HG03558 (cell line): Measurements from ENCODE around the gene ZNF518B.
A peak's percentile ranks its signal among the peaks of the same experiment; 100 is the strongest.
"Not testable (repeated sequence)": the region's sequence is repeated elsewhere in the genome, so short reads cannot be mapped to it uniquely, and the experiment has no call there.

ENCODE experiments used
- ATAC-seq: cut with Tn5 transposase; IDR thresholded peaks from one replicate; pipeline ENCODE4 v1.9.1; 2021; ENCODE audit warnings: moderate number of reproducible peaks; ENCODE audit not compliant: unreplicated experiment; ENCODE audit errors: extremely low read depth

ZNF518B gene

DNA sequence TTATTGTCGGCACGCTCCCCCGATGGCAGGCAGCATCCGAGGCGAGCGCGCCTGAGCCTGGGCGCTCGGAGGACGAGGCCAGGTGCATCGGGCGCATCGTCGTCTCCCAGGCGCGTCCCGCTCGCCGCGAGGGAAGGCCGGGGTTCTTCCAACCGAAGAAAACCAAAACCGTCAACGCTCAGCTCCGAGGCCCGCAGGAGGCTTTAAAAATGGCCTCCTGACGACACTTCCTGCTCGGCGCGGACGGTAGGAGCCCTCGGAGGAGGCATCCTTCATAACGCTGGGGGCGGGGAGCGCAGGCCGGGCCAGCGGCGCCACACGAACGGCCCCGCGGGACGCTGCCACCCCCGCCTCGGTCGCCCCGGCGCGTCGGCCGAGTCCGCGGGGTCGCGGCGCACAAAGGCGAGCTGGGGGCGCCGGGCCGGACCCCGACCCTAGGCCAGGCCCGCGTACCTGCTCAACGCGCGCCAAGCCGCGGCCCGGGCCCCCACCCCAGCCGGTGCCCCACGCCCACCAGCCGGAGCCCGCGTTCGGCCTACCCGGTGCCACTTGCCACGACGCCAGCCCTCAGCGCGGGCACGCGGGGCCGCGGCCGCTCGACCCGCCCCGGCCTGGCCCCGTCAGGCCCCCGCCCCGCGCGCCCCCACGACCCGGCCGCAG is 501 bp downstream of the ZNF518B start:
- ATAC-seq = peak; percentile 27

DNA sequence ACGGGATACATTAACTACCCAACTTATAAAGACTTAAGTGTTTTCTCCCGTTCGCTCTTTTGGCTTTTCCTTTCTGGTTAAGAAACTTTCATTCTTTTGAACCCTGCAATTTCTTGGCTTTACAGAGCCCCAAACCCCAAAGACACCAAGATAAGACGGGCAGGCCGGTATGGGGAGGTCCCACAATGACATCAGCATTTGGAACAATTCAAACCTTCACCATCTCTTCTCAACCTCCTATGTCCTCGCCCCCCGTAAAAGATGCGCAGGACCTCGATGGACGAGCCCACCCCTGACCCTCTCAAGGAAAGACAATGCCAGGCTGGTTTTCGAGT is 999 bp downstream of the ZNF518B start:
- no peak for ATAC-seq

DNA sequence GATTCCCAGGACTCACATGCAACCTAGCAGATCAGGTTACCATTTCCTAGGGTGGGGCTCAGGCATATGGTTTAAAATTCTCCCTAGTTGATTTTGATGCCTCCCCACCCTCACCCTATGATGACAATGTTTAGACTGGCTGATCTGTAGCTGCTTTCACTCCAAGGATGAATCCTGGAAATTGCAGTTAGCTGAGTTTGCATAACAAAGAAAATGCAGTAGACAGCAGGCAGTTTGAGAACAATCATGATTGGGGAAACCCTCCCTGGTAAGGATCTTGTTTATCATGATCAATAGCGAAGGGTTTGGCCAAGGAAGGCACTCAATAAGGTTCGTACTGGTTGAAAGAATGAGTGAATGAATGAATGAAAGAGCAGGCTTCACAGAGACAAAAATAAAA is 2.1 kb downstream of the ZNF518B start:
- no peak for ATAC-seq

DNA sequence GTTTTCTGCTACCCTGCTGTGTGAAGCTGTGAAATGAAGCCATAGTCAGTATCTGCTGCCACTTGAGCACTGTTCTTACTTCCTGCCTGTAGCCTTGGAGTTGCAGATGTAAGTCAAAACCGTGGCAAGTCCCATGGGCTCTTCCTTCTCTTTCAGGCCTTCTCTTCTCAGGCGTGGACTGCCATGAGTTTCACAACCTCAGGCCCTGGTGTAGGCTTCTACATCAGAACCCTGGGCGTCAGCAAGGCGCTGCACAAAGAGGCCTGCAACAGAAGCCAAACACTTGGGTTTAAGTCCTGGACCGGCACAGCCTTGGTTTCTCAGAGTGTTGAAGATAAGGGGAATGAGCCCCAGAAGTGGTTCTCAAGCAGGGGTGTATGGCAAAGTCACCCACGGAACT is 2.5 kb downstream of the ZNF518B start:
- no peak for ATAC-seq

DNA sequence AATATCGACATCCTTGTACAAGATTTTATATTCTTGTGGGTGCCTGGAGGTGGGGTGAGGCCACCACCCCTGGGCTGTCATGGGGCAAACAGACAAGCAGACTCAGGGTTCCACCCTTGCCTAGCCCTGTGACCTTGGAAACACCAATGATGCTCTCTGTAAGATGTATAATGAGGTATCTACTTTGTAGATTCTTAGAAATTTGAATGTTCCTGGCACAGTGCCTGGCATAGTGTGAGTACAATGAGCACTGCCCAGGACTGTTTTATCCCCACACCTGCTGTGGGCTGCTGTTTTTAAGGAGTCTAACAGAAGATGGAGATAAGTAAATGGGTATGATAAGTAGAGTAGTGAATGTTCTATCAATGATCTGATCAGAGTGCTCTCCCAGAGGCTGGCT is 3.1 kb downstream of the ZNF518B start:
- ATAC-seq = no peak

DNA sequence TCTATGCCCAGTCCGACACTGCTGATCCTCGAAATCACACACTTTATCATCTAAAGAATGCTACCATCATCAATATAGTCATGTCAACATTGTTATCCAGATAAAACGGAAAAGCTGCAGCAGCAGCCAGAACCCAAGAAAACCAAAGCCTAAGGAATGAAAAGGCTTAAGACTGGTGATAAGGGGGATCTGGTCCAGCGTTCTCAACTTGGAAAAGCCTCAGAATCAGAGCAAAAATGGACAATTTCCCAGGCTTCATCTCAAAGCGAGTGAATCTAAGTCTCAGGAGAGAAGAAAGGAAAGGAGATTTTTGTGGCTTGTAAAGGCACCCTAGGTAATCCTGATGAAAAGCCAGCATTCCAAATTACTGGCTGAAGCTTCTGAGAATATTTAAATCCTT is 8.2 kb downstream of the ZNF518B start:
- no peak for ATAC-seq

DNA sequence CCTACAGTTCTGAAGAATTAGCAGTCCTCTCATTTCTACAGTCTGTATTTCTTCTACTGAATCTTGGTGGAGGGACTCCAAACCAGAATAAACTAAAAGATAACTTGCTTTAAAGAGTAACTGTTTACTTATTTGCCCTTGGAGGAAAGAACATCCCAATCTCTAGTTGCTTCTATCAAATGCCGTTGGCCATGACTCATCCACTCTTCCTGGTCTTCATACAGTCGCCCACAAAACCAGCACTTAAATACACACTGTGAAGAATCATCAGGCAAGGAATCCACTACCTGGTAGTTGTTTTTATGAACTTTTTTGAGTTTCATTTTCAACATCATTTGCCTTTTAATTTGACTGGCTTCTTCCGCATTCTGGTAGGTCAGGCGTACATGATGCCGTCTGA is 14.2 kb downstream of the ZNF518B start:
- ATAC-seq = no peak

DNA sequence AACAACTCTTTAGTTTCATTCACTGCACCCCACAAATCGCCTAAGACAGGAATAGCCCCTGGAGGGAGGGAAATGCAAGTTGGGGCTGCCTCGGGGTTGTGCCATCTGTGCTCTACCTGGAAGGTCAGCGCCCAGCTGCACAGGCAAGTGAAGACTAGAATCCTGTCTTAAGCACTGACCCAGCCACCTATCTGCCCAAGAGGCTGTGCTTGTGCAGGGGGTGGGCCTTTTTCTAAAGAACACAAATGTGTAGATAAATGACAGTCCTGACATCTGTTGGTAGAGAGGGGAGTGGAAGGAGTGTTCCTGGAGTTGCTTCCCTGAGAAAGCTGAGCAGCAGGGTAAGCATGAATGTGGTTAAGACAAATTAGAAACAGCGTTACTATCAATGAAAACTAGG is 15.7 kb downstream of the ZNF518B start:
- no peak for ATAC-seq

DNA sequence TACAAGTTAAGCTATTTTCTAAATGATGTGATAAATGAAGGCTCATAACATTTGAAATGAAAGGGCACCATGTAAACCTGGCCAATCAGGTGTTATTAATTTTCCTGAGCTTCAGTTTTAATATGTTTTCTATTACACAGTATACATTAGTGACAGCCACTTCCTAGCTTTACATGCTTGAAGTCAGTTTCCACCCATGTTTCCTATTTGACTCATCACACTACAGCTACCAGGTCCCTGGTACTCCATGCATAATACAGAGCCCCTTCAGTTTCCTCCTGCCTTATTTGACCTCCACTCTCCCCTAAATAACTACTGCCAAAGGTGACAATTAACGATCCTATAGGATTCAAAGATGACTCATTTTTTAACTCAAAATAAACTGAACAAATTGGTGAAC is 18.3 kb downstream of the ZNF518B start:
- ATAC-seq = no peak

DNA sequence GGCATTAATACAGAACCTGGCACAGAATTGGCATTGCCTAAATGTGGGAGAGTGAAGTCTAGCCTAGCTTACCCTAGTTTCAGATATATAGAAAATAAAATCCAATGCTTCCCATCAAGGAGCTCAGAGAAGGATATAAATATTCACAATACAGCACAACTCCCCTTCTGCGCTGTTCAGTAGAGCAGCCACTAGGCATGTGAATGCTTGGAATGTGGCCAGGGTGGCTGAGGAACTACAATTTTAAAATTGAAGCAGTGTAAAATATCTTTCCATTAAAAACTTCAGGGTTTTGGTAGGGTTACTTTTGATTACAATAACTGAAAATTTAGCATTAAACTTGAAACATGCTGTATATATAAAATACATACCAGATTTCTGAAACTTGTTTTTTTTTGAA is 19.5 kb downstream of the ZNF518B start:
- no peak for ATAC-seq

DNA sequence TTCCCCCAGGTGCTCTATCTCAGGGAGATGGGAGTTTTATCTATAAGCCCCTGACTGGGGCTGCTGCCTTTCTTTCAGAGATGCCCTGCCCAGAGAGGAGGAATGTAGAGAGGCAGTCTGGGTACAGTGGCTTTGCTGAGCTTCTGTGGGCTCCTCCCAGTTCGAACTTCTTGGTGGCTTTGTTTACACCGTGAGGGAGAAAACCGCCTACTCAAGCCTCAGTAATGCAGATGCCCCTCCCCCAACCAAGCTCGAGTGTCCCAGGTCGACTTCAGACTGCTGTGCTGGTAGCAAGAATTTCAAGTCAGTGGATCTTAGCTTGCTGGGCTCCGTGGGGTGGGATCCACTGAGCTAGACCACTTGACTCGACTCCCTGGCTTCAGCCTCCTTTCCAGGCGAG is 29.5 kb downstream of the ZNF518B start:
- ATAC-seq = not testable (repeated sequence)

DNA sequence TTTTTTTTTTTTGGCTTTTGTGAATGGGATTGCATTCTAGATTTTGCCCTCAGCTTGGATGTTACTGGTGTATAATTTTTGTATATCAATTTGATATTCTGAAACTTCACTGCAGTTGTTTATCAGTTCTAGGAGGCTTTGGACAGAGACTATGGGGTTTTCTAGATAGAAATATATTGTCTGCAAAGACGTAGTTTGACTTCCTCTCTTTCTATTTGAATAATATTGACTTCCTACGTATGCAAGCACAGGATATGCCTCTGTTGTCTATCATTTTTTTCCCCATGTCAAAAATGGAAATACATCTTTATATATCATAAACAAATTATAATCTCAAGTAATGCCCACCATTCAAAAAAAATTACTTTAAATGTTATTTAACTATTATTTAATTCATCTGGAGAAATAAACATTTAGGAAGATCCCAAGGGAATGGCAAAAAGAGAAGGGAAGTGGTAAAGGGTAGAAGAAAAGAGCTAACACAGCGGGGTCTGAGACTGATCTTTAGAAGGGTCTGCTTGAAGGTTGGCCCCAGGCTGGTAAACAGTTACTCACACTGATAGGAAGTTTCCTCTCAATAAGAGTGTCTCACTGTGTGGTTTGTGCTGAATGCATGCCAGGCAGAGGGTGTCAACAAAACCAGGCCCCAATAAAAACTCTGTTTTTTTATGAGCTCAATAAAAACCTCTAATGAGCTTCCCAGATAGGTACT is 35.7 kb downstream of the ZNF518B start:
- no peak for ATAC-seq

DNA sequence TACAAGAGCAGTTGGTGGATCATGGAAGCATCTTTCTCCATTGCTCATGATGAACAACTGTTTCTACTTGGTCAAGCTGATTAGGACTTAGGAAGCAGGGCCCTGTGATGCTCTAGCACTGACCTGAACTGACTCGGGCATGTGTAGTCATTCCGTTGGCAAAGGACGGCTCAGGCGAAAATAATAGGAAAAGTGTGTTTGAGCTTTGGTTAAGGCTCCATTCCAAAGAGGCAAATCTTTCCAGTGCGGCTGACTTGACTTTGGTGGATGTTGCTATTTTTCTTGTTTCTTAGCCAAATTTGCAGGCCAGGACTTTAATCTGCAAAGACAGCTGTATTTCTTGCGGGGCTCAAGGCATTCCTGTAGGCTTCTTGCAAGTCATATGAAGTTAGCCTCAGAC is 39.5 kb downstream of the ZNF518B start:
- no peak for ATAC-seq

DNA sequence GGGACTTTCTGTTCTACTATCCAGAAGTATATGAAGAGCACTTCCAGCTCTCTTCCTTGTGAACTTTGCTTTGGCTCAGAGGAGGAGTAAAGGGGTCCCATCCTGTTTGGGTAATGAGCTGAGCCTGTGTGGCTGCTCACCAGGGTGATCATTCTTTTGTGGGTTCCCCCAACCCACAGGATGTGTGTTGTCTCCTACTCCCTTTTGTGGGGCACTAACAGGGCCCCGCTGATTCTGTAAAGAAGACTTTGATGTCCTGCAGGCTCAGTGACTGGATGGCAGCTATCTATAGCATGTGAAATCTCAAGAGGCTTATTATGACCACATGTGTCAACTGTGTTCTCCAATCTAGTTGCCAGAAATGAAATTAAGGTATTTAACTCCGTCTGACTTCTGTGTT is 40.8 kb downstream of the ZNF518B start:
- no peak for ATAC-seq

DNA sequence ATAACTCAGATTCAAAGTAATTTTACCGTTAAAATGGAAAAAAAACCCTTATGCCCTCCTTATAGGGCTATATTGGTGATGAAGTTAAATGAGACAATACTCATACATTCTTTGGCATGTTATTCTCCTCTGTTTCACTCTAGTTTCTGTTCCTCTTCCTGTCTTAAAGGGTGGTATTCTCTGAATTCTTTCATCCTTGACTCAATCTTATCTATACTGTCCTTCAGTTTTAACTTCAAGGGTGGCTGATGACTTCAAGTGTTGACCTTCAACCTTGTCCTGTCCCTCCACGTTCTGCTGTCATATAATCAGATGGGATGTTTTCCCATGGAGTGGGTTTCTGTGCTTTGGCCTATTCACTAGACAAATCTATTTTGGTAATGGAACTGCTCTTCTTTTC is 44.0 kb downstream of the ZNF518B start:
- peak; percentile 90 for ATAC-seq

DNA sequence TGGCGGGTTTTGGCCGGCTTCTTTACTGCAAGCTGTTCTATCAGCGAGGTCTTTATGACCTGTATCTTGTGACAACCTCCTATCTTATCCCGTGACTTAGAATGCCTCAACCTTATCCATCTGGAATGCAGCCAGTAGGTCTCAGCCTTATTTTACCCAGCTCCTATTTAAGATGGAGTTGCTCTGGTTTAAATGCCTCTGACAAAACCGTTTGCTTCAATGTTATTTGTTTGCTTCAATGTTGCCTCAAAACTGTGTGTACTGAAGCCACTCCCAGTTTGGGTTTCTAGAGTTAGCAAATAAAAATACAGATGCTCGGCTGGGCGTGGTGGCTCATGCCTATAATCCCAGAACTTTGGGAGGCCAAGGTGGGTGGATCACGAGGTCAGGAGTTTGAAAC is 51.6 kb downstream of the ZNF518B start:
- ATAC-seq = no peak

DNA sequence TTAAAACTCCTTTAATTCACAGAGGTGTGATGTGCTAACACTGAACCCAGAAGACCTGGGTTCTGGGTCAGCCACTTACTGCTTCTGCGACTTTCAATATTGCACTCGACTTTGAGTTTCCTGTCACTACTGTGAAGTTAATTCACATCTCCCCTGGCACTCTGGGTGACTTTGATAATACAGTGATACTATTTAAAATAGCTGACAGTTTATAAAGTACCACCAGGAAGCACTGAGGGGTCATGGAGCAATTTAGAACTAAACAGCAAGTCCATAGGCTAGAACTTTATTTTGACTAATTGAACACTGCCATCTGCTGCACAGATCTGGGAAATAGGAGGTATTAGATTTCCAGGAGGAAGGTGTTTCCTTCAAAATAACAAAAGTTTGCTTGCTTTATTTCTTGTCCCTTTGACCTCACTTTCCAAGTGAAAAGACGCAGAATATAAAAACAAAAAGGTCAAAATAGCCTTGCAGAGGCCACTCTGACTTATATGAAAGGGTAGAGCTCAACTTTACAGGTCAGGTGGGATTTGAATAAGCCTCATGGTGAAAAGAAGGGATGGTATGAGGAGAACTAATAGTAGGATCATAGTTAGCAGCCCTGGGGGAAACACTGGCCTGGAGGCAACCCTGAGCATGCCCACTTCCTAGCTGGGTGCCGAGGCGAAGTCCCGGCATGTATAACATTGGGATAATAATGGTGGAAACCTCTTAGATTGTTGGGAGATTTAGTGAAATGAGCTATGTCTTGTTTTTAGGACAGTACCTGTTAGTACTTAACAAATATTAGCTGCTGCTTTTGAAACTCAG is 53.4 kb downstream of the ZNF518B start:
- no peak for ATAC-seq

DNA sequence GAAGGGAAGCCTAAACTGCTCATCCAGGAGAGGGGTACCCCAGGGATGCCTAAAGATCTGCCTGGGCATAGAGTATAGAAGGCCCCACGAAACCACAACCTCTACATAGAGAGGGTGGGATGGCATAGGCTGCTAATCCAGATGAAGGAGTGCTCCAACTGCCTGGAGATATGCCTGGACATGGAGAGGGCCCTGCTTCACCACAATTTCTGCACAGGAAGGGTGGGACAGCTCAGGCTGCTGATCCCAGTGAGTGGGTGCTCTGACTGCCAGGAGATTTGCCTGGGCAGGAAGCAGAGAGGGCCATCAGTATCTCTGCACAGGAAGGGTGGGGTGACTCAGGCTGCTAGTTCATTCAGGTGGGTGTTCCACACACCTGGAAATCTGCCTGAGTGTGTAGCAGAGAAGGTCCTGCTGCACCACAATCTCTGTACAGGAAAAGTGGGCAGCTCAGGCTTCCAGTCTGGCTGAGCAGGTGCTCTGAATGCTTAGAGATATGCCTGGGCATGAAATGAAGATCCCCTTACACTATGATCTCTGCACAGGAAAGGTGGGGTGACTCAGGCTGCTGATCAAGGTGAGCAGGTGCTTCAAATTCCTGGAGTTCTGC is 61.1 kb downstream of the ZNF518B start:
- ATAC-seq = no peak
